OCI-LY7 (cell line): ENCODE results near the gene CTPS1. TPM values are rescaled to one million over a fixed set of nuclear protein-coding genes. Genes with fewer than 3 reads are reported as not detected.

Experiments used
- BruUV-seq: library from RNA; stranded (reverse); fragments of 400-500 nt; replicated peaks from 2 replicates; lab custom pipeline; 2021; lab: Mats Ljungman, UMichigan
- CTCF ChIA-PET: fragments of 300-600 bp; sonication (Branson Sonifier 250); formaldehyde crosslinking; loops from one replicate; lab custom pipeline; 2022; ENCODE audit warnings: antibody characterized with exemption; ENCODE audit not compliant: unreplicated experiment; lab: Charles Lee
- POLR2A ChIA-PET: fragments of 300-600 bp; sonication (Branson Sonifier 250); formaldehyde crosslinking; loops from one replicate; lab custom pipeline; 2022; ENCODE audit warnings: antibody characterized with exemption; lab: Charles Lee
- DNase-seq: peaks from one replicate; pipeline ENCODE4 v3.0.0-alpha.2; 2015; ENCODE audit warnings: low spot score
- H2AFZ ChIP-seq: fragments of 200-600 bp; sonication (generic), shearing (Covaris generic); 2 replicates; pipeline ENCODE4 v1.6.1; 2014; ENCODE audit warnings: mild to moderate bottlenecking, antibody characterized with exemption, low read length, moderate library complexity
- H3K27ac ChIP-seq: fragments of 200-600 bp; sonication (generic); 2 replicates; pipeline ENCODE4 v1.5.1; 2014; ENCODE audit warnings: mixed run types, low read depth, mild to moderate bottlenecking, moderate library complexity, low read length, inconsistent platforms; ENCODE audit not compliant: poor library complexity, severe bottlenecking
- H3K36me3 ChIP-seq: fragments of 200-600 bp; sonication (generic); 2 replicates; pipeline ENCODE4 v1.6.1; 2014; ENCODE audit warnings: mild to moderate bottlenecking, antibody characterized with exemption, low read length, moderate library complexity, mixed read lengths; ENCODE audit not compliant: insufficient read depth
- H3K4me1 ChIP-seq: fragments of 200-600 bp; sonication (generic); 2 replicates; pipeline ENCODE4 v1.5.1; 2014; ENCODE audit warnings: mild to moderate bottlenecking, low read length; ENCODE audit not compliant: insufficient read depth, poor library complexity, severe bottlenecking
- H3K4me2 ChIP-seq: fragments of 200-600 bp; sonication (generic); 2 replicates; pipeline ENCODE4 v1.6.1; 2014; ENCODE audit warnings: mild to moderate bottlenecking, low read length
- H3K4me3 ChIP-seq: fragments of 200-600 bp; sonication (generic); 2 replicates; pipeline ENCODE4 v1.5.1; 2014; ENCODE audit warnings: mild to moderate bottlenecking, low read depth, low read length; ENCODE audit not compliant: poor library complexity, severe bottlenecking
- H3K79me2 ChIP-seq: fragments of 200-600 bp; sonication (generic); 2 replicates; pipeline ENCODE4 v1.6.1; 2016; ENCODE audit warnings: low read depth, mild to moderate bottlenecking, low read length, moderate library complexity, mixed read lengths; ENCODE audit not compliant: insufficient read depth
- H3K9me2 ChIP-seq: fragments of 200-600 bp; sonication (generic); 2 replicates; pipeline ENCODE4 v1.6.1; 2016; ENCODE audit warnings: mild to moderate bottlenecking, low read length, mixed read lengths; ENCODE audit not compliant: insufficient read depth
- H3K9me3 ChIP-seq: fragments of 200-600 bp; sonication (generic); 2 replicates; pipeline ENCODE4 v1.6.1; 2014; ENCODE audit warnings: mild to moderate bottlenecking, mixed run types, low read length, mixed read lengths
- H4K20me1 ChIP-seq: fragments of 200-600 bp; sonication (generic); 2 replicates; pipeline ENCODE4 v1.6.1; 2014; ENCODE audit warnings: mild to moderate bottlenecking, antibody characterized with exemption, low read length, moderate library complexity, mixed read lengths; ENCODE audit not compliant: insufficient read depth
- EZH2phosphoT487 ChIP-seq: fragments of 200-600 bp; sonication (generic); IDR thresholded peaks from 2 replicates; pipeline ENCODE4 v1.6.1; 2018; ENCODE audit warnings: low read depth, borderline replicate concordance, mild to moderate bottlenecking, mixed run types, antibody characterized with exemption, low read length, moderate library complexity, mixed read lengths
- intact Hi-C: fragments of 100-400 bp; cut with micrococcal nuclease; formaldehyde crosslinking; loops from one replicate; pipeline ENCODE4 v1.10.0; 2022; ENCODE audit not compliant: unreplicated experiment
- total RNA-seq, 2 experiments: library from RNA; depleted of rRNA in 1 of 2; stranded (reverse); fragments of >200 nt in 1 of 2; shearing (Covaris generic) in 1 of 2; gene quantifications; 2 replicates each; pipeline ENCODE4 v1.2.3, GENCODE V29; 2014 to 2022
- TF ChIP-seq, protein P1 (sequence below): fragments of 200-600 bp; sonication (generic); conservative IDR thresholded peaks from 2 replicates; pipeline ENCODE4 v1.5.1; 2014; ENCODE audit warnings: mild to moderate bottlenecking, antibody characterized with exemption, low read length, moderate library complexity, mixed read lengths

CTPS1 gene
- total RNA-seq, 2 experiments from 2014 or later: 58.9 to 117 TPM

DNA sequence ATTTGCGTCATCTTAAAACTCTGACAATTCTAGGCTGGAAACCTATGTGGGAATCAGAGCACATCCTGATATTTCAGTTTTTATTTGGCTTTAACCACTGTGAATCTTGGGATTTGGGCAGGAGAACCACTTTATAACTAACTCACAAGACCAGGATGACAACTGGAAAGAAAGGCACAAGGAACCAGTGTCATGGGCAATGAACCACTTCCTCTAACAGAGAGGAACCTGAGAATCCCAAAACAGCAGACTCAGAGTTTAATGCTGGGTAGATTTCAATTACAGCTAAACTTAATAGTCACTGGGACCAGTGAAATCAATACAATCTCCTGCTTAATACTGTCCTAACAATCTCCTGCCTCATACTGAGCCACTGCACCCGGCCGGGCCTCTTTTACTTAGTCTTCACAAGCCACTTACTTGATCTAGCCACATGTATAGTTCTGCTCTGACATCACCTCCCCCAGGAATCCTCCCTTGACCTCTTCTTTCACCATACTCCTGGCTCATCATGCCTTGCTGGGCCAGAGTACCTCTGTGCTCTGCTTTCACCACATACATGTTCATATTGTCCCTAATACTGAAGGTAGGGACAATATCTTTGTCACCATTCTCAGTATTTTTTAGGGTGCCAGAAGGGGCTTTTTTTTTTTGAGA is 62.2 kb downstream of the CTPS1 start:
- Histone ChIP-seq H4K20me1 (no peaks in the 10 kb centered on the region), H3K9me3 (no peaks in the 10 kb centered on the region), H2AFZ (no peak overlapping the region), H3K4me1 (no peaks in the 10 kb centered on the region), H3K27ac (no peak overlapping the region), H3K79me2 (no peaks in the 10 kb centered on the region), H3K36me3 (peaks cover 61% of the 10 kb centered on the region), H3K4me2 (no peak overlapping the region), H3K9me2 (no peaks in the 10 kb centered on the region), H3K4me3 (no peak overlapping the region)
- ChIA-PET CTCF (interaction anchor here (0.6 kb wide), 1 partner anchor 229 kb away, joined by 3 read pairs; no protein-coding TSS in a partner anchor), POLR2A (interaction anchor here (0.7 kb wide), 1 partner anchor 1718 kb away, joined by 4 read pairs; no protein-coding TSS in a partner anchor)
- TF ChIP-seq, protein P1, sequence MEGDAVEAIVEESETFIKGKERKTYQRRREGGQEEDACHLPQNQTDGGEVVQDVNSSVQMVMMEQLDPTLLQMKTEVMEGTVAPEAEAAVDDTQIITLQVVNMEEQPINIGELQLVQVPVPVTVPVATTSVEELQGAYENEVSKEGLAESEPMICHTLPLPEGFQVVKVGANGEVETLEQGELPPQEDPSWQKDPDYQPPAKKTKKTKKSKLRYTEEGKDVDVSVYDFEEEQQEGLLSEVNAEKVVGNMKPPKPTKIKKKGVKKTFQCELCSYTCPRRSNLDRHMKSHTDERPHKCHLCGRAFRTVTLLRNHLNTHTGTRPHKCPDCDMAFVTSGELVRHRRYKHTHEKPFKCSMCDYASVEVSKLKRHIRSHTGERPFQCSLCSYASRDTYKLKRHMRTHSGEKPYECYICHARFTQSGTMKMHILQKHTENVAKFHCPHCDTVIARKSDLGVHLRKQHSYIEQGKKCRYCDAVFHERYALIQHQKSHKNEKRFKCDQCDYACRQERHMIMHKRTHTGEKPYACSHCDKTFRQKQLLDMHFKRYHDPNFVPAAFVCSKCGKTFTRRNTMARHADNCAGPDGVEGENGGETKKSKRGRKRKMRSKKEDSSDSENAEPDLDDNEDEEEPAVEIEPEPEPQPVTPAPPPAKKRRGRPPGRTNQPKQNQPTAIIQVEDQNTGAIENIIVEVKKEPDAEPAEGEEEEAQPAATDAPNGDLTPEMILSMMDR: no peak
- TF ChIP-seq EZH2phosphoT487: no peak
- intact Hi-C loops: no loop called here
- DNase-seq: no peak
- BruUV-seq: no TSS peak

DNA sequence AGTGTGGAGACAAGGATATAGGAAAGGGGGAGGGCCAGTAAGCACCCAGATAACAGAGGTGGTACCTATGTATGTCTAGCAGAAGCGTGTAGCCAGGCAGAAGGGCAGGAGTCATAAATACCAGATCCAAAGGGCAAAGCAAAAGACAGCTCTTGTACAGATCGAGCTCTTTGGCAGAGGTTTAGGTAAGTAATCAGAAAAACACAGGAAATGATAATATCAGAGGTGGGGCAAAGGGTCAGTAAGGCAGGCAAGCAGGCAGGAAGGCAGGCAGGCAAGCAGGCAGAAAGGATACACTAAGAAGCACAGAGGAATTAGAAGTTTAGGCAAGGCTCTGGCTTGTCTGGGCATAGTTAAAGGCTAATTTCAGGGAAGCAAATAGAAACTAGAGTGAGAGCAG is 64.7 kb downstream of the CTPS1 start:
- no peak for DNase-seq
- no peak overlapping the region for H3K4me2 ChIP-seq
- H3K79me2 ChIP-seq: no peaks in the 10 kb centered on the region
- CTCF ChIA-PET: no interaction called here
- H3K4me1 ChIP-seq: no peaks in the 10 kb centered on the region
- POLR2A ChIA-PET: no interaction called here
- no peak for TF ChIP-seq EZH2phosphoT487
- TF ChIP-seq, protein P1: no peak
- H3K27ac ChIP-seq: no peak overlapping the region
- intact Hi-C loops: no loop called here
- peaks cover 55% of the 10 kb centered on the region; the same call in 1 of the 2 replicates for H3K36me3 ChIP-seq
- no peaks in the 10 kb centered on the region for H3K9me2 ChIP-seq
- no TSS peak for BruUV-seq
- no peaks in the 10 kb centered on the region for H4K20me1 ChIP-seq
- no peak overlapping the region for H2AFZ ChIP-seq
- no peak overlapping the region for H3K4me3 ChIP-seq
- no peaks in the 10 kb centered on the region for H3K9me3 ChIP-seq

DNA sequence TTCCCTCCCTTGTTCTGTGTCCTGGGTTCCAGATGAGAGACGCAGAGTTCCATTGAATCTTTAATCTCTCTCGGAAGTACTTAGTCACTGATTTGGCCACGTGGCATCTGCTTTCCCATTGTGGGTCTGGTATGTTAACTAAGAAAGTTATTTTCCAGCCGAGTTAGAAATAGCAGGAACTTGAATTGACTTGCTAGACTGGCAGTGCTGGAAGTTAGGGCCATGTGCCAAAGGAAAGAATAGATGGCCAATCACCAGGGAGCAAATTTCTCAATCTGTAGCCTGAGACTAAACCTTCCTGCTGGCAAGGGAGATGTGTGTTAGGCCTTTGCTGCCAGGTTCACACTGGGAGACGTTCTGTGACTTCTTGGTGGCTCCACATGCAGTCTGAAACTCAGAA is 66.2 kb downstream of the CTPS1 start:
- Histone ChIP-seq H2AFZ (no peak overlapping the region), H4K20me1 (no peaks in the 10 kb centered on the region), H3K27ac (no peak overlapping the region), H3K36me3 (peaks cover 57% of the 10 kb centered on the region; the same call in 1 of the 2 replicates), H3K4me2 (no peak overlapping the region), H3K4me1 (no peaks in the 10 kb centered on the region), H3K79me2 (no peaks in the 10 kb centered on the region), H3K9me3 (no peaks in the 10 kb centered on the region), H3K9me2 (no peaks in the 10 kb centered on the region), H3K4me3 (no peak overlapping the region)
- POLR2A ChIA-PET: no interaction called here
- no peak for TF ChIP-seq EZH2phosphoT487
- TF ChIP-seq, protein P1: no peak
- CTCF ChIA-PET: no interaction called here
- no peak for DNase-seq
- BruUV-seq: no TSS peak
- intact Hi-C loops: no loop called here
